HL-60/S4 treated with phorbol 12-myristate 13-acetate at 8.2 ng/mL for 4 days and 3 days (cell line): ENCODE measurements around the gene RABL3.
"Not testable (repeated sequence)": the region's sequence is repeated elsewhere in the genome, so short reads cannot be mapped to it uniquely, and the experiment has no call there.

Experiments
- in situ Hi-C: fragments of 300-500 bp; cut with MboI; formaldehyde crosslinking; loops from 2 replicates; pipeline ENCODE4 v1.15.0; 2022; ENCODE audit warnings: low sequenced_read_pairs

The RABL3 gene

DNA sequence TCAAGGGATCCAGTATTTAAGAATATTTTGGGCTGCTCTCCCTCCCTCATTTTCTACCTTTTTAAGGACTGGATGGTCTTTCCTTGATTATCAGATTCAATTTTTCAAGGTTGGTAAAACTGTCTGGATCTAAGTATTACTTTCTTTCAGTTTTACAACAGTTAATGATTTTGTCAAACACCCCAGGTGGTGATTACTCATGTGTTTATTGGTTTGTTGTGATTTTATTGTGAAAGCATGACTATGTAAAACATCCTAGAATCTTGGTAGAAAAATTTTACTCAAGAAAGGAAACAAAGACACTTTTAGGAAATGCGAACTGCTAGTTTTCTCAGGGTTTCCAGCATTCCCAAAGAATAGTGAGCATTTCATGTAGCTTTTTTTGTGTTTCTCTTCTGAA lies 7.5 kb upstream of the RABL3 start:
- in situ Hi-C loops: no loop called here

DNA sequence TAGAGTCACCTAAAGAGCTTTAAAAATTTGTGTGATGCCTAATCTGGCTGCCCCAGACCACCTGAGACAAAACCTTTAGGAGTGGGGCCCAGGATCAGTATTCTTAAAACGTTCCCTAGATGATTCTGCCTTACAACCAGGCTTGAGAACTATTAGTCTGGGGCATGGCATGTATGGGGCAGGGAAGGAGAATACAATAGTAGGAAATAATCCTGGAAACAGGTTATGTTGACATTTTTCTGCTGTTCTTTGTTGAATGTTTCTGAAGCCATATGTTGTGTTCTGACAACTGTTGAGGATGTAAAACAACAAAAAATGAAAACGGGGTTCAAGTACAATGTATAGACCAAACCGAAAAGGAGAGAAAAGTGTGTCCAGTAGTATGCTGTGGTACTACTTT lies 3.1 kb upstream of the RABL3 start:
- in situ Hi-C loops: no loop called here

DNA sequence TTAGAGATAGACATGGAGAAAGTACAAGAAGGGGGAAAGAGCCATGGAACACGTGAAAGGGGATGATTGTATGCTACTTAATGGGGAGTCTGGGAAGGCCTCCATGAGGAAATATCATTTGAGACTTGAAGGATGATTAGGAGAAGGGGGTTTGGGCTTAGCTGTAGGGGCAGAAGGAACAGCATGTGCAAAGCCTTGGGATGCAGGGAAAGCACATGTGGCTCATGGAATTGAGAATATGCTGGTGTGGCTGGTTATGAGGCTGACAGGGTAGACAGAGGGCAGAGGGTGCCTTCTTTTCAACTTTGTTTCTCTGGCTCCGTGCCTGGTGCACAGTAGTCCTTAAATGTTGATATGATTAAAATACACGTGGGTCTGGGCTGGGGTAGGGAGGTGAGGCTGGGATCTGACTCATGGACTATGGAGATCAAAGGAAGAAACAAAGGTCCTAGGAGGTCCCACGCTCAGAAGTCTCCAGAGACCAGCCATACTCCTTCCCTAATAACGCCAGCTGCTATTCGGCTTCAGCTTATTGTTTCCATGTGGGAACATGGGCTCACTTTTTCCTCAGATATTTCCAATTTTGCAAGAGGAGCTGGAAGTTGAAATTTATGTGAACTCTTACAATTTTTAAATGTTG lies 1.4 kb upstream of the RABL3 start:
- in situ Hi-C loops: no loop called here

DNA sequence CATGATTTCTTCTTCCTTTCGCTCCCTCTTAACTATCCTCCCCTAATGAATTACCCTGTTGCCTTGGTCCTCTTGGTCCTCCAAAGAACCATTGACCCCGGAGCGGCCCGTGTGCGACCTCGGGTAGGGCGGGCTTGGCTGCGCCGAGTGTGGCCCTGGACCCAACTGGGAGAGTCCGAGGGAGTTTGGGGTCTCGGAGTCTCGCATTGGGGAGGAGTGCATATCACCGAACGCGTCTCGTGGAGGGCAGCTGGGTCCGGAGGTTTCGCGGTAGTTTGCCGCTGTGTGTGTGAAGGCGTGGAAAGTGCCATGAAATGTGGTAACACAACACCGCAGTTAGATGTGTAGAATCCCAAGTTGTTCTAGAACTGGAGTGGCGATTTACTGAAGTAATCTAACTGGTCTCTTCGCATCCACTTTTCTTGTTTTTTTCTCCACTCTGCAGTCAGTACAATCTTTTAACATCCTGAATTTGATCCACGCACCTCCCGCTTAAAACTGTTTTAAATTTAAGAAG lies 591 bp upstream of the RABL3 start:
- in situ Hi-C loops: no loop called here

DNA sequence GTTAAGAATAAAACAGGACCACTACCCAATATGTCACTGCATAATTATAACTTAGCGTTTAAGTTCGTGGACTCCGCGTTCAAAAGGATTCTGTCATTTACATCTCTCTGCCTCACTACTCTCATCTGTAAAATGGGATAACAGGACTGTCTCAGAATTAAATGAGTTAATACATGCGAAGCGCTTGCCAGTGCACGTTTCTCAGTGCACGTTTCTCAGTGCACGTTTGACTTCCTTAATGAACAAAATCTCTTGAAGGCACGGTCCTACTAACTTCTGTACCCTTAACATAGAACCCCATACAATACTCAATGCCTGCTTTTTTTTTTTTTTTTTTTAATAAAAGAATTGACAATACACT lies 499 bp downstream of the RABL3 start:
- in situ Hi-C loops: no loop called here

DNA sequence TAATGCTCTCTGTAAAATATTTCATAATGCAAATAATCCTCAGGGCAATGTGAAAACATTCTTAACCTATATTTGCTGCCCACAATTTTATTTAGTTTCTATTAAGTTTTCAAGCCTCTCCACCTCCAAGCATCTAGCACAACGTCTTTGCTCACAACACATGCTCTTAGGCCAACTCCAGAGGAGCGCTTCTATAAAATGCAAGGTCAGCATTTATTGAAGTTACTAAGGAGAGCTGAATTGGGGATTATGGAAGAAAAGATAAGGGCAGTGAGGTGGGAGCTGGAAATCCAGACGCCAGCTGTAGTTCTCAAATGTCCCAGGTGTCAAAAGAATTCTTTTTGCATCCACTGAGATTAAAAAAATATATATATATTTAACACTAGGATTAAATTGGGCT lies 996 bp downstream of the RABL3 start:
- in situ Hi-C loops: no loop called here

DNA sequence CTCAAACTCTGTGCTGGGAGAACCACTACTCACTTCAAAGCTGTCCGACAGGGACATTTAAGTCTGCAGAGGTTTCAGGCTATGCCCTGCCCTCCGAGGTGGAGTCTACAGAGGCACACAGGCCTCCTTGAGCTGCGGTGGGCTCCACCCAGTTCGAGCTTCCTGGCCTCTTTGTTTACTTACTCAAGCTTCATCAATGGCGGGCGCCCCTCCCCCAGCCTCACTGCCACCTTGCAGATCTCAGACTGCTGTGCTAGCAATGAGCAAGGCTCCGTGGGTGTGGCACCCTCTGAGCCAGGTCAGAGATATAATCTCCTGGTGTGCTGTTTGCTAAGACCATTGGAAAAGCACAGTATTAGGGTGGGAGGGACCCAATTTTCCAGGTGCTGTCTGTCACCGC lies 4.3 kb downstream of the RABL3 start:
- in situ Hi-C loops: not testable (repeated sequence)

DNA sequence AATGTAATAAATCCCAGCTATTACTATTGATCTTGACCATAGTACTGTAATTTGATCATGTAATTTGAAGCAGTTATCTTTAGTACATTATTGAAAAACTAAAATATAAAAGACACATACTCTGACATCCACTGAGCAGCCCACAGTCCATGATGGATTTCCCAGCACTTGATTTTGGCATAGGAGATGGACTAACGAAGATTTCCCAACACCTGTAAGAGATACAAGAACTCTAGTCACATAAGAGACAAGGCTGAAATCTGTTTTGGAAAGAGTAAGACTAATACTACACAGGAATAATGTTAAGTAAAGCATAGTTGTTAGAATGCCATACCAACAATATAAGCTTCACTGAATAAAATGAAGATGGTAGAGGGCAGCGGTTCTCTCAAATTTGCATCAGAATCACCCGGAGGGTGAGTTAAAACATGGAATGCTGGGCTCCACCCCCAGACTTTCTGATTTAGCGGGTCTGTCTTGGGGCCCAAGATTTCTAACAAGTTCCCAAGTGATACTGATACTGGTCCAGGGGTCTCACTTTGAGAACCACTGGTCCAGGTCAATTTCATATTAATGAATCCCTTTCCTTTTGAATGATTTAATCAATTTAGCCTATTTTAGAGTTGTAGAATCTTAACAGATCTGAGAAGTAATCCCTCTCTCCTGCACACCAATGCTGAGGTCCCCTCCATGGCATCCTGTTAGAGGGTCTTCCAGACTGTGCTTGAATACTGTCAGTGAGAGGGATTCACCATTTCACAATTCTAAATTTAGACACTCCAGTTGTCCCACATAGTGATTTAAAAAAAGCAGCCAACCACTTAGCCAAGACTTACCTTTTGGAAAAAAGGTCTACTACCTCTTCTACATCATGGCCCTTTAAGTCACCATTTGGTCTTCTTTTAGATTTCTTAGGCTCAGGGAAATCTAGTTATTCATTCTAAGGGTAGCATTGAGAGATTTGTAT lies 11.5 kb downstream of the RABL3 start:
- in situ Hi-C loops: no loop called here

DNA sequence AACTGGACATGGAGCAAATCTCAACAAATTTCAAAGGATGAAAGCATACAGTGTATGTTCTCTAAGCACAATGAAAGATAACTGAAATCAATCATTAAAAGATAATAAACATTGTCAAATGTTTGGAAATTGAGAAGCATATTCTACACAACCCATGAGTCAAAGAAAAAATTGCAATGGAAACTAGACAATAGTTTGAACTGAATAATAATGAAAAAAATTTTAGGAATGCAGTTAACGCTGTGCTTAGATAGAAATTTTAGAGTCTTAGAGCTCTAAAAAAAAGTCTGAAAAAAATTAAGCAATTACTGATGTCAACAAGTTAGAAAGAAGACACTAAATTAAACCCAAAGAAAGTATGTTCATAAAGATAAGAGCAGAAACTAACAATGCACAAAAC lies 15.5 kb downstream of the RABL3 start:
- in situ Hi-C loops: no loop called here

DNA sequence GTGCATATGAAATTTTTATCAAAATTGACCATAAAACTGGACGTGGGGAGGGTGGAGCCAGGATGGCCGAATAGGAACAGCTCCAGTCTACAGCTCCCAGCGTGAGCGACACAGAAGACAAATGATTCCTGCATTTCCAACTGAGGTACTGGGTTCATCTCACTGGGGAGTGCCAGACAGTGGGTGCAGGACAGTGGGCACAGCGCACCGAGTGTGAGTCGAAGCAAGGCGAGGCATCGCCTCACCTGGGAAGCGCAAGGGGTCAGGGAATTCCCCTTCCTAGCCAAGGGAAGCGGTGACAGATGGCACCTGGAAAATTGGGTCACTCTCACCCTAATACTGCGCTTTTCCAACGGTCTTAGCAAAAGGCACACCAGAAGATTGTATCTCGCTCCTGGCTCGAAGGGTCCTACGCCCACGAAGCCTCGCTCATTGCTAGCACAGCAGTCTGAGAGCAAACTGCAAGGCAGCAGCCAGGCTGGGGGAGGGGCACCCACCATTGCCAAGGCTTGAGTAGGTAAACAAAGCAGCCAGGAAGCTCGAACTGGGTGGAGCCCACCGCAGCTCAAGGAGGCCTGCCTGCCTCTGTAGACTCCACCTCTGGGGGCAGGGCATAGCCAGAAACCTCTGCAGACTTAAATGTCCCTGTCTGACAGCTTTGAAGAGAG lies 23.0 kb downstream of the RABL3 start:
- in situ Hi-C loops: not testable (repeated sequence)

DNA sequence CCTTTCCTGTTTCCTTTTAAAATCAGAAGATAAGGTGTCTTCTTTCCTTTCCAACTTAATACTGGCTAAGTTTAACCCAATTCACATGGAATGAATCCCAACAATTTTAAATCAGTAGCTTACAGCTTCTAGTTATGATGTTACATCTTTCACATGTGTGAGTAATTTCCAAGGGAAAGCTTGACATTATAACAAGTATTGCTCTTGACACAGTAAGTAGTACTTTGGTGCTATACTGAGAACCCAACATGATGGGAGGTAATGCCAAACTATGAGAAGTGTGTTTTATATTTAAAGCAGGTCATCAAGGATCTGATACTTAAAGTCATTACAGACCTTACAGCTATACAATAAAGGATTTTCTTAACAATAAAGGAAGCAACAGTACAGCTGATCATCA lies 29.1 kb downstream of the RABL3 start:
- in situ Hi-C loops: no loop called here

DNA sequence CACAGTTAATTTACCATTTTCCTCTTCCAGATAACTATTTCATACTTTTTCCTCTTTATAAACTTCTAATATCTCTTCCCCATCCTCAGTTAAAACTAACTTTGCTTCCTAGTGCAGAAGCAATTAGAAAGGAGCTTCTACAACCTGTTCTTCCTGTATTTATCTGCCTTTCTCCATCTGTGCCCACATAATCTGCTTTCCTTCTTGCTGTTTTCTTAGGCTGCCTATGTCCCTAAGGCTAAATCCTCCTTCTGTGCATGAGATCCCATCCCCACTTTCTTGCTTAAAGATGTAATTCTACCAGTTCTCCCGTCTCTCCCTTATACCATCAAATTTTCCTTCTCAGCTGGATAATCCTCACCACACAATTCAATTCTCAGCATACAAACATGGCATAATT lies 31.9 kb downstream of the RABL3 start:
- in situ Hi-C loops: no loop called here

DNA sequence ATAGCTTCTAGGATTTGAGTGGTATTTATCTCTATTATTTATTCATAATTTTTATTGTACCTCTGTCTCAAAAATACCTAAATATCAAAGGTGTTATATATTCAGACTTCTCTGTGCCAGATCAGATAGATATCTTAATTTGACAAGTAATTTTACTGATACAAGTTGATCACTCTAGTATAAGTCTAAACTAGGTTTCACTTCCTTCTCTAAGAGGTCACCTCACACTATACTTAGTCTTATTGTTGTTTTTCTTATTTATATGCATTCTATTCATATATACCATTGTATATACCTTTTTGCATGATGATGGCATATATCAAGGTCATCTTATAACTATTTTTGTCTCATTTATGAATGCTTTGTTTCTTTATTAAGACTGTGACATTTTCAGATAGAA lies 33.9 kb downstream of the RABL3 start:
- in situ Hi-C loops: no loop called here

DNA sequence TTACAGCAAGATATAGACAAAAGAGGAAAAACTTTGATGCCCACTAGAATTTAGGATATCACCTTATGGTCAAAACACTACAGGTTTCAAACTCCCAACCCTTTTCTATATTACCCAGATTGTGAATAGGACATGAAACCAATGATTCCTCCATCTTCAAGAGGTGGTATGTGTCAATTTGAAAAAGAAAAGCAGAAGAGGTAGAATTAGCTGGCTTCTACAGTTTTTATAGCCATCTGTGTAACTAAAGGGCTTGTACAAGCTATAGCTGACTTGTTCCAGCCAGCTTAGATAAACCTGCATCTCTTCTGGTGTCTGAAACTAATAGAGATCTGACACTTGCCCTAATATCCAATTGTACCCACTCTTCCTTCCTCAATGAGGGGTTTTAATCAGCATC lies 35.4 kb downstream of the RABL3 start:
- in situ Hi-C loops: no loop called here

DNA sequence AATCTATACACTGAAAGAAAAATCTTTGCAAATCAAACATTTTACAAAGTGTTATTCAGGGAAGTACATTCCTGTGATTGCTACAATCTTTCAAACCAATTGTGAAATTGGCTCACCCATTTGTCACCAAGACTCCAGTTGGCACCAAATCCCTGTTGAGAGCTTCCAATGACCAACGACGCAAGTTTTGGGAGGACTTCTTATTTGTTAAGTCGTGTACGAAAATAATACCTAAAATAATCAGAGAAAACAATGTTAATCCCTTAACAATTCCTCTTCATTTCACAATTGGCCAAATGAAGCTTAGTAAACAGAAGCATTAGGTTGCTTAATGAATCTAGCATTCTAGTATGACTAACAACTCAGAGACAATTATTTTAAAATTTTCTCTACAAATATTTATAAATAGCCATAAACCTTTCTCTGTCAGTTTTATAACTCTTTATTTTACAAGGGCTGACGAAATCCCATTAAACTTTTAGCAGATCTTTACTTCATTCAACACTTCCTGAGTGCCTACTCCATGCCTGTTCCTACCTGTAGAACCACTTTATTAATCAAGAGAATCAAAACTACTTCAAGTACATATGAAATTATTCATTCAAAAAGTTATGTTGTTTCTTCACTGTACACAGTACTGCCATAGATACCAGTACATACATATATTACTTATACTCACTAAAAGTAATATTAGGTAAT lies 36.3 kb downstream of the RABL3 start:
- in situ Hi-C loops: no loop called here

DNA sequence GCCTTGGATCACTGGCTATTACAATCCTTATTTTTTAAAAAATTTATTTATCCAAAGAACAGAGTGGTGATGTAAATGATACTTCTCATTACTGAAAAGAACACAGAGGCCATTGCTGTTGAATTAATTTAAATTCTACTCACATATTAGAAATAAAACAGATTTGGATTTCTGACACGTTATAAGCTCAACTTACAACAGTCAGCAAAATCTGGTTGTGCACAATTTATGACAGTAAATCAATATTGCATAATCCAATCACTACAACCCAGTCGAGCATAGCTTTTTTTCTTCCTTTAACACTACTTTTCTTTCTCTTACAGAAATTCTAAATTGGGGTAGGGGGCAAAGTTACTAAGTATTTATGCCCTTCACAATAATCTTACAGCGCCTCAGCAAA lies 43.0 kb downstream of the RABL3 start:
- in situ Hi-C loops: no loop called here

DNA sequence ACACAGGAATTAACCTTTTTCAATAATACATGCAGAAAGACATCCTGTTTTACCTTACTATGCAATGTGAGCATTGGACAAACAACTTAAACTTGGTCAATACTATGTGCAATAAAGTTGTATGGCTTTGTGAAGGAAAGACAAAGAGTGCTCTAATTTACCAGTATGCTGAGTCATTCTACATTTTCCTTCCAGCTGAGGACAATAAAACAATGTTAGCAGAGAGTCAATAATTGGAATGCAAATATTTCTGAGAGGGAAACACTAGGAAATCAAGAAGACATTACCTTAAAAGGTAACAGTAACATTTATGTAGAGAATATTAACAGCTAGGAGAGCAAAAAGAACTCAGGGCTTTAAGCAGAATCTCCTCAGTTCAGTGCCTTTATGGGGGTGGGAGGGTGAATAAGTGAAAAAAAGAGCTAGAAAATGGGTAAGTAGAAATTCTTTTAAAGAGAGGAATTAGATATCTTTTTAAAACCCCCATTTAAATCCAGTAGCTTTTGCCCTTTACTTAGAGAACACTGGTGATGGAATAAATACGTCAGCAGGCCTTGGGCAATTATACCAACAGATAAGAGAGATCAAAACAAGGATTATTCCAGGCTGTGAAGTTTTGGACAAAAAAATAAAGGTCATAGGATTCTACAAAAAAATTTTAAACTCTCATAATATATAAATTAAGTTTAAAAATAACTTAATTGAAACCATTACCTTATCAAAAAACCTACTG lies 48.7 kb downstream of the RABL3 start:
- in situ Hi-C loops: no loop called here

DNA sequence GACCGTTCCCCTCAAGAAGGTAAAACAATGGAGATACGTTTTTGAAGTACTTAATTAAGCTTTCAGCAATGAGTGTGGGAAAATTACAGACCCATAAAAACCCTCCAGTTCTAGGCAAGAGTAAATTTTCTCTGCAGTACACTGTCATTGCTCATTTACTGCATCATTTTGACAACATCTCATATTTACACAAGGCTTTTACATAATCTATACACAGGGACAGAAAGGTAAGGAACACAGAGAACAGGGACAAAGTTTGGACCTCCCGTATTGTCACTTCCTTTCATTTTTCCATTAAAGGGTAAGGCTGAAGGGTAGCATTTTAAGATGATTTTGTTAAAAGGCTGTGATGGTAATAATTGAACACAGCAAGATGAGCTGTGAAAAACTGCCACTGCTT lies 52.9 kb downstream of the RABL3 start:
- in situ Hi-C loops: no loop called here

DNA sequence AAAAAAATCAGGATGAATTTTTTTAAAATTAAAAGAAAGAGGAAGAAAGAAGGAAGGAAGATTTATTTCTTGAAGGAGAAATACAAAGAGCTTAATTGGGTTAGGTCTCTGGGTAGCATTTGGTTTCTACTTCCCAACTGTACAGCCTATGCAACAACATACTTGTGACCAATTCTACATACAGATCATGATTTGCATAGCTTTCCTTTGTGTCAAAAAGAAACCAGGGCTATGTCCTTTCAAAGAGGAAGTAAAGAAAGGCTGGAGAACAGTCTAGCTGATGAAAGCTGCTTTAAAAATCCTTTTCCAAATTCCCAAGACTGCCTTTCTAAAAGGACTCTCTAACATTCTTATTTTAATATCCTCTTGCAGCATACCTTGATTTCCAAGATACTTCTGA lies 54.2 kb downstream of the RABL3 start:
- in situ Hi-C loops: no loop called here

DNA sequence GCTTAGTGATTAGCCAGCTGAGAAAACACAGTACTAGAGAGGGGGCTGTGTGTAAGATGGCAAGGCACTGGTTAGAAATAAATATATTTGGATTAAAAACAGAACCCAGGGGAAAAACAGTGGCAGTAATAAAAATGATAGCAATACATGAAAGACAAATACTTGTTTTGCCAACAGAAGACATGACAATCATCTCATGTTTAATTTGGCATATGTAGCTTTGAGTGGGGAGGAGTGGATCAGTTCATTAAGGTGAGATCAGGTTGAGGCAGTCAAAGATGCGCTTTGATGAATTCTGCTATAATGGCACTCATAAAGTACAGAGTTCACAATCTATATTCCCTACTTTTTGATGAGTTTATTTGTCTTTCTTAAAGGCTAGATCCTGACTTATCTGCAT lies 56.9 kb downstream of the RABL3 start:
- in situ Hi-C loops: no loop called here
